Testis (tissue), 2 donors: ENCODE measurements around the gene SLC47A1.

Experiments
- POLR2A ChIP-seq: fragments of 450-650 bp; IDR thresholded peaks from one replicate; pipeline ENCODE4 v1.6.1; 2017; ENCODE audit warnings: antibody characterized with exemption, mild to moderate bottlenecking, moderate library complexity
- TF ChIP-seq, protein P1 (sequence below), 3 experiments: fragments of 450-650 bp in 2 of 3; fragments of 200-600 bp in 1 of 3; sonication (generic) in 1 of 3; IDR thresholded peaks; one replicate each; pipeline ENCODE4 v1.5.1; 2016 to 2019; ENCODE audit warnings: antibody characterized with exemption in 3 of 3, mild to moderate bottlenecking in 2 of 3, moderate library complexity in 1 of 3

DNA sequence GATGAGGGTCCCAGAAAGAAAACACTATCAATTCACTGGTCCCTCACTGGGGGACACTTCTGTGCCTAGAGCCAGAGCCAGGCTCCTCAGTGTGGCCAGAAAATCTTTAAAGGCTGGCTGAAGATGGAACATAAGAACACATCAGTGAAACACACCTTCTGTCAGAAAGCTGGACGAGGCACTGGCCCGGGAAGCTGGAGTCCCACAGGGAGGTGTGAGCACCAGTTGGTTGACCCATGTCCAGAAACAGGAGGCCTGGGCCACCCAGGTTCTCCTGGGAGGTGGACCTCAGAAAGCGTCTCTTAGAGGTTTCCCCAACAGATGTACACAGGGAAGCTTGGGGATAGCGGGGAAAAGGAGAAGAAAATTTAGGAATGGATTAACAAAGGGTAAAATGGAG is 58.7 kb downstream of the SLC47A1 start:
- TF ChIP-seq, protein P1, sequence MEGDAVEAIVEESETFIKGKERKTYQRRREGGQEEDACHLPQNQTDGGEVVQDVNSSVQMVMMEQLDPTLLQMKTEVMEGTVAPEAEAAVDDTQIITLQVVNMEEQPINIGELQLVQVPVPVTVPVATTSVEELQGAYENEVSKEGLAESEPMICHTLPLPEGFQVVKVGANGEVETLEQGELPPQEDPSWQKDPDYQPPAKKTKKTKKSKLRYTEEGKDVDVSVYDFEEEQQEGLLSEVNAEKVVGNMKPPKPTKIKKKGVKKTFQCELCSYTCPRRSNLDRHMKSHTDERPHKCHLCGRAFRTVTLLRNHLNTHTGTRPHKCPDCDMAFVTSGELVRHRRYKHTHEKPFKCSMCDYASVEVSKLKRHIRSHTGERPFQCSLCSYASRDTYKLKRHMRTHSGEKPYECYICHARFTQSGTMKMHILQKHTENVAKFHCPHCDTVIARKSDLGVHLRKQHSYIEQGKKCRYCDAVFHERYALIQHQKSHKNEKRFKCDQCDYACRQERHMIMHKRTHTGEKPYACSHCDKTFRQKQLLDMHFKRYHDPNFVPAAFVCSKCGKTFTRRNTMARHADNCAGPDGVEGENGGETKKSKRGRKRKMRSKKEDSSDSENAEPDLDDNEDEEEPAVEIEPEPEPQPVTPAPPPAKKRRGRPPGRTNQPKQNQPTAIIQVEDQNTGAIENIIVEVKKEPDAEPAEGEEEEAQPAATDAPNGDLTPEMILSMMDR (IDR thresholded peaks at IDR 0.05) = no peak
- no peak for TF ChIP-seq POLR2A
